OCI-LY7 (cell line): Measurements from ENCODE around the gene AGBL4.

Source experiments
- EZH2phosphoT487 ChIP-seq: fragments of 200-600 bp; sonication (generic); IDR thresholded peaks from 2 replicates; pipeline ENCODE4 v1.6.1; 2018; ENCODE audit warnings: low read depth, borderline replicate concordance, mild to moderate bottlenecking, mixed run types, antibody characterized with exemption, low read length, moderate library complexity, mixed read lengths
- TF ChIP-seq, protein P1 (sequence below): fragments of 200-600 bp; sonication (generic); conservative IDR thresholded peaks from 2 replicates; pipeline ENCODE4 v1.5.1; 2014; ENCODE audit warnings: mild to moderate bottlenecking, antibody characterized with exemption, low read length, moderate library complexity, mixed read lengths

DNA sequence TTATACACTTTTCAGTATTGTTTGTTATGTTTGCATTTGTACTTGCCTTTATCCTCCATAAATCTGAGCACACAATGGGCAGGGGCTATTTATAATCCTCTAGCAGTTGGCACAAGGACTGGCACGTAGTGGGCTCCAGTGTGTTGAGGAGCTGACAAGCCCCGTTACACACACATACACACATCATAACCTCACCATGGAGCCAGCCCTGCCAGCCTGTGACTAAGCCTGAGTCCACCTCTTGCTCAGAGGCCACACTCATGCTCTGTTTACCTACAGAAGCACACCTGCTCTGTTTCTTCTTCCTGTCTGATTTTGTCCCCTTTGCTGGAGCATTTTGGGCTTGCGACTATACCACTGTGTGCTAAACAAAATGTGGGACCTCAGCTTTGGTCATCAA, 1487.3 kb downstream of the AGBL4 start:
- TF ChIP-seq, protein P1, sequence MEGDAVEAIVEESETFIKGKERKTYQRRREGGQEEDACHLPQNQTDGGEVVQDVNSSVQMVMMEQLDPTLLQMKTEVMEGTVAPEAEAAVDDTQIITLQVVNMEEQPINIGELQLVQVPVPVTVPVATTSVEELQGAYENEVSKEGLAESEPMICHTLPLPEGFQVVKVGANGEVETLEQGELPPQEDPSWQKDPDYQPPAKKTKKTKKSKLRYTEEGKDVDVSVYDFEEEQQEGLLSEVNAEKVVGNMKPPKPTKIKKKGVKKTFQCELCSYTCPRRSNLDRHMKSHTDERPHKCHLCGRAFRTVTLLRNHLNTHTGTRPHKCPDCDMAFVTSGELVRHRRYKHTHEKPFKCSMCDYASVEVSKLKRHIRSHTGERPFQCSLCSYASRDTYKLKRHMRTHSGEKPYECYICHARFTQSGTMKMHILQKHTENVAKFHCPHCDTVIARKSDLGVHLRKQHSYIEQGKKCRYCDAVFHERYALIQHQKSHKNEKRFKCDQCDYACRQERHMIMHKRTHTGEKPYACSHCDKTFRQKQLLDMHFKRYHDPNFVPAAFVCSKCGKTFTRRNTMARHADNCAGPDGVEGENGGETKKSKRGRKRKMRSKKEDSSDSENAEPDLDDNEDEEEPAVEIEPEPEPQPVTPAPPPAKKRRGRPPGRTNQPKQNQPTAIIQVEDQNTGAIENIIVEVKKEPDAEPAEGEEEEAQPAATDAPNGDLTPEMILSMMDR: no peak
- TF ChIP-seq EZH2phosphoT487: no peak
